Suprapubic skin (tissue), 4 donors: Measurements from ENCODE around the gene RGS17.

Experiments
- POLR2A ChIP-seq, 2 donors: fragments of 450-650 bp; IDR thresholded peaks; one replicate each; pipeline ENCODE4 v1.6.1; 2017; ENCODE audit warnings: antibody characterized with exemption in 2 of 2, mild to moderate bottlenecking in 2 of 2, moderate library complexity in 2 of 2
- POLR2AphosphoS5 ChIP-seq, 3 donors: sonication (generic); formaldehyde crosslinking; IDR thresholded peaks; one replicate each; pipeline ENCODE4 v1.6.1; 2017; ENCODE audit warnings: antibody characterized with exemption in 3 of 3

DNA sequence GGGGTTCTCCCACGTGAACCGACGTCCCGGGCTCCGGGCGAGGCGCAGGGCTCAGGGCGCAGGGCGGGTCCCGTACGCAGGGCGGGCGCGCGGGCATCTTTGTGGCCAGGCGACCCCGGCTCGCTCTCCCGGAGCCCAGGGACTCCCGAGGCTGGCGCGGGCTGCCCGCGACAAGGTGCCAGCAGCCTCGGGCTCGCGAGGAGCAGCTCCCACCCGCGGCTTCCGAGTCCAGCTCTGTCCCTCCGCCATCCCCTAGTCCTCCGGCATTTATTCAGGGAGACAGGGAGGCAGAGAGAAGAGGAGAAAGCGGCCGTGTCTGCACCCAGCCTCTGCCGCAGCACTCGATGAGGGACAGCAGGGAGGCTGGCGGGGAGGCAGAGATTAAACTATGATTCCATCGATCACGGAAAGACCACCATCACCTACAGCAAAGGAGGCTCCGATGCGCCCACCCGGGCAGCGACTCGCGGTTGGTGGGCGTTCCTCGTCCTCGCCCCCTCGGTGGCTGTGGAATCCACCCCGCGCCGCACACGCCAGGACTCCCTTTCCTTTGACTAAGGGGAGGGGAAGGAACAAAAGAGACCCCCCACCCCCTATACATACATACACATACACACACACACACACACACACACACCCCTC, 1.1 kb downstream of the RGS17 start:
- TF ChIP-seq POLR2AphosphoS5 (IDR thresholded peaks at IDR 0.05) (no peak), POLR2A (IDR thresholded peaks at IDR 0.05) (no peak)
